ENCODE data around the gene SLC6A6. TPM values are rescaled to one million over a fixed set of nuclear protein-coding genes. Genes with fewer than 3 reads are reported as not detected.

SLC6A6 gene
- total RNA-seq, 6 experiments from 2014 or later, result 22.5 to 33.0 (median 28.6) TPM

DNA sequence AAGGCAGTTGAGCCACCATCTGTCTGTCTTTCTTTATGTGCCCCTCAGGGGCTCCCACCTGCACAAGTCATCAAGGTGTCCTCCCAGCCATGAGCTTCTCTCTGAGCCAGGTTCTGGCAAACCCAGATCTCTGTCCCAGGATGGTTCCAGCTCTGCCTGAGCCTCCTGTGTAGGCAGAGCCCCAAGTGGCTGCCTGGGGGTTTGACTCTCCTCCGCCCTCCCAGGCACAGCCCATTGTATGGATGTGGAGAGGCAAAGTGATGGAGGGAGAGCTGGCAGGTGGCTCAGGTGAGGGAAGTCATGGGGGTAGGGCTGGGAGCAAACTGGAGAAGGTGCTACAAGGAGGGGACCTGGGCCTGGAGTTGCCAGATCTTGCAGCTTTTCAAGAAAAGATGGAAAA is 80.9 kb downstream of the SLC6A6 start:
- Mint-ChIP-seq H3K36me3 (ENCODE audit: low read depth) (peaks cover 34% of the 10 kb centered on the region), H3K9me3 (no peaks in the 10 kb centered on the region), H3K4me1 (ENCODE audit: low read depth) (peaks cover 1% of the 10 kb centered on the region; the same call in 1 of the 2 replicates), H3K27me3 (ENCODE audit: insufficient read depth) (peaks cover 2% of the 10 kb centered on the region), H3K27ac (no peak overlapping the region), H3K4me3 (no peak overlapping the region)
- TF ChIP-seq CTCF (IDR thresholded peaks at IDR 0.05), result no peak
- DNase-seq, result no peak

DNA sequence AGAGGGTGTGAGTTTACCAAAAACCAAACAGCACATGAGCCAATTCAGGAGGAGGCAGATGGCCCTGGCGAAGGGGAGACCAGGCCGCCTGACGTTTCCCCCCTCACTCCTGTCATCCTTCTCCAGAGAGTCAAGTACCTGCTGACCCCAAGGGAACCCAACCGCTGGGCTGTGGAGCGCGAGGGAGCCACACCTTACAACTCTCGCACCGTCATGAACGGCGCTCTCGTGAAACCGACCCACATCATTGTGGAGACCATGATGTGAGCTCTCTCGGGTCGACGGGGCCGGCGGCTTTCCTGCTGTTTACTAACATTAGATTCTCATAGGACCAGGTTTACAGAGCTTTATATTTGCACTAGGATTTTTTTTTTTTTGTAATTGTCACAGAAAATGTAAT is 82.3 kb downstream of the SLC6A6 start:
- TF ChIP-seq CTCF (IDR thresholded peaks at IDR 0.05), result no peak
- Mint-ChIP-seq H3K36me3 (ENCODE audit: low read depth) (peaks cover 25% of the 10 kb centered on the region), H3K4me3 (no peak overlapping the region), H3K9me3 (no peaks in the 10 kb centered on the region), H3K27me3 (ENCODE audit: insufficient read depth) (peaks cover 2% of the 10 kb centered on the region), H3K27ac (no peak overlapping the region), H3K4me1 (ENCODE audit: low read depth) (peaks cover 6% of the 10 kb centered on the region; the same call in 1 of the 2 replicates)
- no peak for DNase-seq

- Mint-ChIP-seq H3K27ac (no peak overlapping the region), H3K4me3 (no peak overlapping the region), H3K36me3 (ENCODE audit: low read depth) (peaks cover 22% of the 10 kb centered on the region), H3K4me1 (ENCODE audit: low read depth) (peaks cover 6% of the 10 kb centered on the region), H3K27me3 (ENCODE audit: insufficient read depth) (peaks cover 2% of the 10 kb centered on the region), H3K9me3 (no peaks in the 10 kb centered on the region)
- DNase-seq, result no peak
- TF ChIP-seq CTCF (IDR thresholded peaks at IDR 0.05), result no peak
Measured at GRCh38 chr3:14485981-14486380, 83.6 kb downstream of the SLC6A6 start.

DNA sequence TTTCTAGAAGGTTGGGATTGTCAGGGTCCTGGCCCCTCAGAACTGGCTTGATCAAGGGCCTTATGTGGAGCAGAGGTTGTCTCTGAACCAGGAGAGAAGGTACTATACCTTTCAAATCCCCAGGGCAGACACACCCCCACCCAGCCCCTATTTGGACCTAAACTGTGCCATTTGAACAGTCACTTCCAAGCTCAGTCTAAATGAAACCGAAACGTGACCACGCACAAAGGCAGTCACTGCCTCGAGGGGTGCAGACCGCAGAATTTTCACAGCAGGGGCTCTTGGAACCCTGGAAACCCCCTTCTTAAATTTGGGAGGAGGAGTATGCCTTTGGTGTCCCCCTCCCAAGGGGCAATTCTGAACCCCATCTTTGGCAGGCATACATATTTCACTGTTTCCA is 84.1 kb downstream of the SLC6A6 start:
- Mint-ChIP-seq H3K27me3 (ENCODE audit: insufficient read depth) (peaks cover 2% of the 10 kb centered on the region), H3K27ac (no peak overlapping the region), H3K36me3 (ENCODE audit: low read depth) (peaks cover 19% of the 10 kb centered on the region), H3K4me3 (no peak overlapping the region), H3K9me3 (no peaks in the 10 kb centered on the region), H3K4me1 (ENCODE audit: low read depth) (peaks cover 6% of the 10 kb centered on the region)
- DNase-seq, result no peak
- TF ChIP-seq CTCF (IDR thresholded peaks at IDR 0.05), result no peak

DNA sequence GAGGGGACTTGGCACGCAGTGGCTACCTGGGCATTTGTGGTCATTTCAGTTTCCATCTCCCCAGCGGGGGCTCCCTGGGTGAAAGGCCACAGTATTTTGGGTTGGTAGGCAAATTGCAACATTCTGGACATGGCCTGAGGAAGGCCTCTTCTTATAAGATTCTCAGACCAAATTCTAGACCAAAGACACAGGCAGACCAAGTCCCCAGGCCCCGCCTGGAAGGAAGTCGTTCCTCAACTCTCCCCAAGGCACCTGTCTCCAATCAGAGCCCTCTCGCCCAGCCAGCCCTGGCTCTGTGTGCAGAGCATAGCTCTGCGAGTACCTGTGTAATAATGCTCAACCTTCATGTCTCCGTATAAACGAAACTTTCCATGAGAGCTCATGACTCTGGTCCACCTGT is 84.7 kb downstream of the SLC6A6 start:
- peaks cover 19% of the 10 kb centered on the region for H3K36me3 Mint-ChIP-seq (ENCODE audit: low read depth)
- H3K9me3 Mint-ChIP-seq, result no peaks in the 10 kb centered on the region
- H3K27me3 Mint-ChIP-seq (ENCODE audit: insufficient read depth), result peaks cover 2% of the 10 kb centered on the region; the same call in 1 of the 2 replicates
- no peak overlapping the region for H3K27ac Mint-ChIP-seq
- H3K4me1 Mint-ChIP-seq (ENCODE audit: low read depth), result peaks cover 6% of the 10 kb centered on the region
- no peak overlapping the region for H3K4me3 Mint-ChIP-seq
- no peak for TF ChIP-seq CTCF (IDR thresholded peaks at IDR 0.05)
- DNase-seq, result no peak

DNA sequence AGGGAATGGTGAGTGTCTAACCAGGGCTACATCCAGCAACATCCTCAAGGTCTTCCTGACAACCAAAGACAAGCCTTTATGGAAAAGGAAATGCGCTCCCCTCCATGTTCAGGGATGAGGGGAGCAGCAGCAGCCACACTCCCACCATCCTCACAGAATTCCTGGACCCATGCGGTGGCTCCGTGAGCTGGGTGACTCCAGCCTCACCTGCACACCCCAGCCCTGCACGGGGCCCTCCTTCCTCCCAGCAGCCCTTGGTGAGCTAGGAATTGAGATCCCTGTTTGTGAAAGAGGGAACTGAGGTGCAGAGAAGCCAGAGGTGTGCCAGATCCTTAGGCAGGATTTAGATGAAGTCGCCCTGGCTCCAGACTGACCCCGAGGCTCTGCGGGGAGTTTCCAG is 85.4 kb downstream of the SLC6A6 start:
- peaks cover 6% of the 10 kb centered on the region for H3K4me1 Mint-ChIP-seq (ENCODE audit: low read depth)
- no peak overlapping the region for H3K27ac Mint-ChIP-seq
- H3K9me3 Mint-ChIP-seq, result no peaks in the 10 kb centered on the region
- no peak overlapping the region for H3K4me3 Mint-ChIP-seq
- TF ChIP-seq CTCF (IDR thresholded peaks at IDR 0.05), result no peak
- DNase-seq, result no peak
- H3K36me3 Mint-ChIP-seq (ENCODE audit: low read depth), result peaks cover 19% of the 10 kb centered on the region
- H3K27me3 Mint-ChIP-seq (ENCODE audit: insufficient read depth), result peaks cover 2% of the 10 kb centered on the region; the same call in 1 of the 2 replicates

Data from HFFc6 (cell line).